PFSK-1 (cell line): ENCODE measurements around the gene PGBD4.

ENCODE experiments used
- FOXP2 ChIP-seq: optimal IDR thresholded peaks from 2 replicates; pipeline ENCODE3; 2011; ENCODE audit warnings: borderline replicate concordance, control low read depth, inconsistent platforms; ENCODE audit not compliant: insufficient read depth; ENCODE audit errors: extremely low read length, extremely low read depth
- POLR2AphosphoS5 ChIP-seq: IDR thresholded peaks from 2 replicates; pipeline ENCODE4 v1.6.1; 2012; ENCODE audit warnings: low read depth, mild to moderate bottlenecking, control low read depth, low read length, moderate library complexity
- SIN3A ChIP-seq: IDR thresholded peaks from 2 replicates; pipeline ENCODE4 v1.6.1; 2012; ENCODE audit warnings: mild to moderate bottlenecking, low read length, moderate library complexity, borderline replicate concordance; ENCODE audit not compliant: insufficient read depth
- TAF1 ChIP-seq: IDR thresholded peaks from 2 replicates; pipeline ENCODE4 v1.6.1; 2012; ENCODE audit warnings: low read length, control low read depth, borderline replicate concordance; ENCODE audit not compliant: insufficient read depth
- TF ChIP-seq, protein P1 (sequence below), 2 experiments: IDR thresholded peaks; 2 replicates each; pipeline versions ENCODE4 v1.6.1 to v1.8.0; 2011 to 2012; ENCODE audit warnings: low read depth in 2 of 2, low read length in 2 of 2, control low read depth in 1 of 2, inconsistent platforms in 1 of 2, mild to moderate bottlenecking in 1 of 2, moderate library complexity in 1 of 2; ENCODE audit not compliant: insufficient read depth in 1 of 2

The PGBD4 gene

DNA sequence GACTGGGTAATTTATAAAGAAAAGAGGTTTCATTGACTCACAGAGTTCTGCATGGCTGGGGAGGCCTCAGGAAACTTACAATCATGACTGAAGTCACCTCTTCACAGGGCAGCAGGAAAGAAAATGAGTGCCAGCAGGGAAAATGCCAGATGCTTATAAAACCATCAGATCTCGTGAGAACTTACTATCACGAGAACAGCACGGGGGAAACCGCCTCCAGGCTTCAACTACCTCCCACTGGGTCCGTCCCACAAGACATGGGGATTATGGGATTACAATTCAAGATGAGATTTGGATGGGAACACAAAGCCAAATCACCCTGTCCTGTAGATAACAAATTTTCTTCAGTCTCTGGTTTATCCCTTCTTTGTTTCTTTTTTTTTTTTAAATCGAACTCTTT, 31.9 kb upstream of the PGBD4 start:
- TF ChIP-seq SIN3A (no peak), TAF1 (no peak), FOXP2 (no peak), POLR2AphosphoS5 (no peak)
- TF ChIP-seq, protein P1, sequence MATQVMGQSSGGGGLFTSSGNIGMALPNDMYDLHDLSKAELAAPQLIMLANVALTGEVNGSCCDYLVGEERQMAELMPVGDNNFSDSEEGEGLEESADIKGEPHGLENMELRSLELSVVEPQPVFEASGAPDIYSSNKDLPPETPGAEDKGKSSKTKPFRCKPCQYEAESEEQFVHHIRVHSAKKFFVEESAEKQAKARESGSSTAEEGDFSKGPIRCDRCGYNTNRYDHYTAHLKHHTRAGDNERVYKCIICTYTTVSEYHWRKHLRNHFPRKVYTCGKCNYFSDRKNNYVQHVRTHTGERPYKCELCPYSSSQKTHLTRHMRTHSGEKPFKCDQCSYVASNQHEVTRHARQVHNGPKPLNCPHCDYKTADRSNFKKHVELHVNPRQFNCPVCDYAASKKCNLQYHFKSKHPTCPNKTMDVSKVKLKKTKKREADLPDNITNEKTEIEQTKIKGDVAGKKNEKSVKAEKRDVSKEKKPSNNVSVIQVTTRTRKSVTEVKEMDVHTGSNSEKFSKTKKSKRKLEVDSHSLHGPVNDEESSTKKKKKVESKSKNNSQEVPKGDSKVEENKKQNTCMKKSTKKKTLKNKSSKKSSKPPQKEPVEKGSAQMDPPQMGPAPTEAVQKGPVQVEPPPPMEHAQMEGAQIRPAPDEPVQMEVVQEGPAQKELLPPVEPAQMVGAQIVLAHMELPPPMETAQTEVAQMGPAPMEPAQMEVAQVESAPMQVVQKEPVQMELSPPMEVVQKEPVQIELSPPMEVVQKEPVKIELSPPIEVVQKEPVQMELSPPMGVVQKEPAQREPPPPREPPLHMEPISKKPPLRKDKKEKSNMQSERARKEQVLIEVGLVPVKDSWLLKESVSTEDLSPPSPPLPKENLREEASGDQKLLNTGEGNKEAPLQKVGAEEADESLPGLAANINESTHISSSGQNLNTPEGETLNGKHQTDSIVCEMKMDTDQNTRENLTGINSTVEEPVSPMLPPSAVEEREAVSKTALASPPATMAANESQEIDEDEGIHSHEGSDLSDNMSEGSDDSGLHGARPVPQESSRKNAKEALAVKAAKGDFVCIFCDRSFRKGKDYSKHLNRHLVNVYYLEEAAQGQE (IDR thresholded peaks at IDR 0.05; ENCODE audit: insufficient read depth in 1 of 2, low read depth in 2 of 2, low read length in 2 of 2) = no peak

DNA sequence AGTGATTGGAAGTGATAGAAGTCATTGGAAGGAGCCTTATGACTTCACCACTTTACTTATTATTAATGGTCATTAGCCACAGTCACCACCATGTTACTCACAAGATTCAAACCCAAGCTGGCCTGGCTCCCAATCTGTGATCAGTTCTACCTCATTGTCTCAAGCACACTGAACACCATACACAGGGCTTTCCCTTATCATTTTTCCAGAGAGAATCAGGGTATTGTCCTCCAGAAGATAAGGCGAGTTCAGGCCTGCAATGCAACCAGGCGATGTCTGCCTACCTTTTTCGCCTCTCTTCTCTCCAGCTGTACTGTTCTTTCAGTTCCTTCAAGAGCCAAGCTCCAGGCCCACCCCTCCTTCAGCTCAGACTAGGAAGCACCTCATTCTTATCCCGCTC, 25.1 kb upstream of the PGBD4 start:
- TF ChIP-seq SIN3A (no peak), FOXP2 (no peak), POLR2AphosphoS5 (no peak), TAF1 (no peak)
- TF ChIP-seq, protein P1 (IDR thresholded peaks at IDR 0.05; ENCODE audit: insufficient read depth in 1 of 2, low read depth in 2 of 2, low read length in 2 of 2) = no peak

DNA sequence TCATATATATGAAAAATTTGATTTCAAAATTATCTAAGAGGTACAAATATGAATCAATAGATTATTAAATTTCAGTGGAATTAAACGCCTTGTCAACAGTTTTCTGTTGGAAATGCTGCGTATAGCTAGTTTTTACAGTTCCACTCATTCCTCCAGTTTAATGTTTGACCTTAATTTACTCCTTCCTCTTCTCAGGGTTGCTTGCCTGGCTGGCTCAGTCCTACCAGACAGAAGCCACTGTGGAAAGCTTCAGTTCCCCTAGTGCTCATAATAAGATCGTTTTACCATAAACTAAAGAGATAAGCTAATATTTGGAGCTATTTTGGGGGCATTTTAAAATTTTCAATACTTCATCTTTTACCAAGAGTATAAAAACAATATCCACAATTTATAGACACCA, 23.0 kb upstream of the PGBD4 start:
- TF ChIP-seq TAF1 (no peak), POLR2AphosphoS5 (no peak), FOXP2 (no peak), SIN3A (no peak)
- TF ChIP-seq, protein P1 (IDR thresholded peaks at IDR 0.05; ENCODE audit: insufficient read depth in 1 of 2, low read depth in 2 of 2, low read length in 2 of 2) = no peak

DNA sequence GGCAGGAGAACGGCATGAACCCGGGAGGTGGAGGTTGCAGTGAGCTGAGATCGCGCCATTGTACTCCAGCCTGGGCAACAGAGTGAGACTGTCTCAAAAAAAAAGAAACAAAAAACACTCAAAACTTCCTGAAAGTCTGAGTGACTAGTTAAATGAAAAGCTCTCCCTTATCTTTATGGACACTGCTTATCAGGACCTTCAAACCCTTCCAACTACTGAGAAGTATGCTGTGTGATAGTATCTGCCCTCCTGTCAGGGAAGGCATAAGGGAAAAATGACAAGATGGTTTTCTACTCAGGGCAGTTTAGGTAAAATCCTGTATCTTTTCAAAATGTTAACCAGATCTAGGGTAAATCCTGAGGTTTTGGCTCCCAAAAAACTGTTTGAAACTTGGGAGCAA, 22.0 kb upstream of the PGBD4 start:
- TF ChIP-seq FOXP2 = no peak
- no peak for TF ChIP-seq SIN3A
- no peak for TF ChIP-seq POLR2AphosphoS5
- no peak for TF ChIP-seq TAF1
- TF ChIP-seq, protein P1 (IDR thresholded peaks at IDR 0.05; ENCODE audit: insufficient read depth in 1 of 2, low read depth in 2 of 2, low read length in 2 of 2) = no peak

DNA sequence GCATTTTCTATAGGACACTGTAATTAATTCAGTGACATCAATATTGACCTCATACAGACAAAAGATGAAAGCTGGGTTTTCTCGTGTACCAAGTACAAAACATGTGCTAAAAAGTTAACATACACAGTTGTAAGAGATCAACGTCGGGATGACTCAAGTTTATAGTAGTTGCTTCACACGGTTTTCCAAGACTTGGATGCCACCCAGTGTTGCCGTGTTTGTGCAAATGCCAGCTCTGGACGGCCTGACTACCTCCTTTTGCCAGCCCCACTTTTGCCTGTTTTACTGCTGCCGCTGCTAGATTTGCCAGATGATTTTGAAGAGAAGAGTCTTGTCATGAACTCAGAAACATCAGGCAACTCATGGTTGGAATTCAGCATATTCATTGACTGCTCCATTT, 17.8 kb upstream of the PGBD4 start:
- TF ChIP-seq SIN3A (no peak), FOXP2 (no peak), POLR2AphosphoS5 (no peak), TAF1 (no peak)
- TF ChIP-seq, protein P1 (IDR thresholded peaks at IDR 0.05; ENCODE audit: insufficient read depth in 1 of 2, low read depth in 2 of 2, low read length in 2 of 2) = no peak
